CD4-positive, alpha-beta T cell treated with Interferon alpha-2 for 1 hour (primary cell): ENCODE results near the gene GPC5.

Source experiments
- DNase-seq, 2 donors: peaks; one replicate each; pipeline ENCODE4 v3.0.0-alpha.2; 2020 to 2022

GPC5 gene

GRCh38 chr13:91544723-91545122 is 146.3 kb downstream of the GPC5 start:
- DNase-seq = no peak

GRCh38 chr13:91546900-91547299 is 148.5 kb downstream of the GPC5 start:
- DNase-seq = no peak

DNA sequence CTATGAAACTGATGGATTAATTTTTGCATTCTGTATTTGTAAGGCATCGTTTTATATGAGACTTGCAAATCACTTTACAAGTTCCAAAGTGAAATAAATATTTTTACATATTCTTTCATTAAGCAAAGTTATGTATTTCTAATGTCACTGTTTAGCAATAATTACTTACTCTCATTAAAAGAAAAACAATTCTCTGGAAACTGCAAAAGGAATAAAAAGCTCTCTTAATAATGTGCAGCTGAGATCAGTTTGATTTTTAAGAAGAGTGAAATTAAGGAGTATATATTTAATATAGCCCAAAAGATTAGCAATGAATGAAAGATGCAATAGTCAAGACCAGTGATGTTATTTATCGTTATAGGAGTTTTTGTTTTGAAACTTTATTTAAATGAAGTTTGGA is 155.2 kb downstream of the GPC5 start:
- DNase-seq = no peak

DNA sequence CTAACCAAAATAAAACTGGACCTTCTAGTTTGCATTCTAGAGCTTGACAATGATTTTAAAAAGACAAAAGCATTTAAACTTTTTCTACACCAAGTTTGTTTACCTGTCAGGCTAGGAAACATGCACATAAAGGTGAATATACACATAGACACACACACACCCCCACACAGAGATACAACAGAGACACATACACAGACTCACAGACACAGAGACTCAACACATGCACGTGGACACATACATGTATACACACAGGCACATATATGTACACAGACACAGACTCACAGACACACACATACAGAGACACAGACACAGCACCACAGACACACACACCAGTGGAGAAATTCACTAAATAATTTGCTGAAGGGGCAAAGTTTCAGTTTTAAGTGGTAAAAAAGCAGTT is 155.7 kb downstream of the GPC5 start:
- DNase-seq = no peak

DNA sequence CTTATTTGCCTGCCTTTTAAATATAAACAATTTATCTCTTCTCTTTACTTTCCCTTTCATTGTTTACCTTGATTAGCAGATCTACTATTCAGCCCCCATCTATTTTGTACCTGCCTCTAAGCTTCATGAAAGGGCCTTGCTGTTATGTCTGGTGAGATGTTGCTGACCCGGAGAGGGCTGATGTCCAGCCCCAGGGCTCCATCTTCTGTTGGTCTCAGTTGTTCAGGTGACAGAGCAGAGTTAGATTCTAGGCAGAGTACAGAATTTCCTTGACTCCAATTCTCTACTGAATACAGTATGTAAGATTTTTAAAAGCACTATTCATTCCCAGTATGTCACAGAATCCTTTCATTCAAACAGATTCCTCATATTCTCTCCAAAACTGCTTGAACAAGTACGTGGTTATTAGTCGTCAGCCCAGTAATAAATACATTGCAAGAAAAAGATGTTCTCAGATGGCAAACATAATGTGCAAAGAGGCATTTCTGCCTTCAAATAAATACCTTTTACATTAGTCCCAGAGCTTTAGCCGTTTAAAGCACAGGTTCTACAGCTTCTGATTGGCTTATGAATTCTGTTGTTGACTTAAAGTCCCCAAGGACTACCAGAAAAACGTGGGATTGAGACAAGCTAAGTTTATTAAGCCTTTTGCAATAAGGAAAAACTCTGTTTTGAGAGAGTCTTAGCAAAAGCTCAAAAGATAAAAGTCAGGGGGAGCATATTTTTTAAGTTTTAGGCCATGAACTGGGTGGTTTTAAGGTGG is 159.1 kb downstream of the GPC5 start:
- DNase-seq = no peak

GRCh38 chr13:91563799-91564198 is 165.4 kb downstream of the GPC5 start:
- DNase-seq = no peak

- no peak for DNase-seq
Measured at GRCh38 chr13:91564396-91564795, 166.0 kb downstream of the GPC5 start.

GRCh38 chr13:91565296-91565695 is 166.9 kb downstream of the GPC5 start:
- no peak for DNase-seq

DNA sequence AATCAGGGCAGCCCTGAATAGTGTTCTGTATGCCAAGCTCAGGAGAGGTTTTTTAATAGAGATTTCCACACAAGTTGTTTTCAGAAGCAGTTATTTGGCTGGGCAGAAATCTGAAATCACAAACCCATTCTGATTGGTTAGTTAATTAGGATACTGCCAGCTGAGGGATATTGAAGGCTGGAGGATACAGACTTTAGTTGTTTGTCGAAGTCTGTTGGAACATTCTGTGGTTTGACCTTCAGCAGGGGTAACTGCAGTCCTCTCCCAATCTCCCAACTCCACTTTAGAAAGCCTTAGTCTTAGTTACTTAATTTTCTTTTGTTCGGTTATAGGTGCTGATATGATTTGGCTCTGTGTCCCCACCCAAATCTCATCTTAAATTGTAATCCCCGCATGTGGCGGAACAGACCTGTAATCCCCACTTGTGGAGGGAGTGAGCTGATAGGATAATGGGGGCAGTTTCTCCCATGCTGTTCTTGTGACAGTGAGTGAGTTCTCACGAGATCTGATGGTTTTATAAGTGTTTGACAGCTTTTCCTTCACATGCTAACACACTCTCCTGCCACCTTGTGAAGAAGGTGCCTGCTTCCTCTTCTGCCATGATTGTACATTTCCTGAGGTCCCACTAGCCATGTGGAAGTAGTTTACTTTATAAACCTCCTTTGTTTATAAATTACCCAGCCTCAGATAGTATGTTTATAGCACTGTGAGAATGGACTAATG is 169.2 kb downstream of the GPC5 start:
- DNase-seq = no peak

GRCh38 chr13:91571681-91572080 is 173.3 kb downstream of the GPC5 start:
- no peak for DNase-seq

GRCh38 chr13:91572439-91572838 is 174.0 kb downstream of the GPC5 start:
- DNase-seq = no peak

DNA sequence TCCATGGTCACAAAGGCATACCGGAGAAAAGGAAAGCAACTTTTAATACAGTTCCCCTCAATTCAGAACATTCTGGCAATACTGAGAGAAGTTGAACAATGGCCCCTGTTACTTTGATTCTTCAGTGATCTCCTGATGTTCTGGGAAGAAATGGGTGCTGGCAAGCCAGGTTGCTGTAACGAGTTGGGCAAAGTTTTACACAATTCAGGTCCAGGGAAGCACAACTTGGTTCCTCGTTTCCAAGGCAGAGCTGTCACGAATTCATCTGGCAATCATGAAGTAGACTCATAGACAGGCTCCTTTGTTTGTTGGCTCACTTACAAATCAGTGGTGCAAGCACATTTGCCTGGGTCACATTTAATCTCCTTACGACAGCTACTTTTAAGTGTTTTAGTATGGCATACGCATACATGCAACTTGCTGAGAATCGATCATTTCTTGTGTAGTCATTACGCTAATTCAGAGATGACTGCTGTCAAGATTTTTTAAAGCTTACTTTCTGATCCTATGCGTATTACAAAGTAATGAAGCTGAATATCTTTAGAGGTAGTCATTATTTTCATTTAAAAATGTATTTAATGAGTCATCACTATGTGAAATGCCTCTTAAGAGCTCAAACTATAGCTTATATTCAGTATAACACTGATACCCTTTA is 174.7 kb downstream of the GPC5 start:
- DNase-seq = no peak

GRCh38 chr13:91574766-91575165 is 176.3 kb downstream of the GPC5 start:
- DNase-seq = no peak

DNA sequence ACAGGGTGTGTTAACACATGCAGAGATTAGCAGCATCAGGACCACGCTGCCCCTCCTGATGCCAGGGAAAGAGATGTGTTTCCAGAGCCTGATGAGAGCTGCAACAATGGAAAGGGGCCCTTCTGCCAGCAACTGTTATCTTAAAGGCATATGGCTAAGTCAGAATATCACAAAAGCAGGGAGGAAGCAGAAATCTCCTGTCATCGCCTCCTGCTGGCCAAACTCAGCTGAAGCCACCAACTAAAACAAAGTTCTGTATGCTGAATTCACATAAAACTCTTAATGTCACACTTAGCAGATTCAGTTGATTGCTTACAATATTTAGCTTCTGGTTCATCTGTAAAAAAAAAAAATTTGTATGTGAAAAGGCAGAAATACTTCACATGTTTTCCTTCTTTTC is 178.2 kb downstream of the GPC5 start:
- no peak for DNase-seq

- DNase-seq = no peak
Measured at GRCh38 chr13:91579320-91579719, 180.9 kb downstream of the GPC5 start.

- DNase-seq = no peak
Measured at GRCh38 chr13:91580749-91581148, 182.3 kb downstream of the GPC5 start.

DNA sequence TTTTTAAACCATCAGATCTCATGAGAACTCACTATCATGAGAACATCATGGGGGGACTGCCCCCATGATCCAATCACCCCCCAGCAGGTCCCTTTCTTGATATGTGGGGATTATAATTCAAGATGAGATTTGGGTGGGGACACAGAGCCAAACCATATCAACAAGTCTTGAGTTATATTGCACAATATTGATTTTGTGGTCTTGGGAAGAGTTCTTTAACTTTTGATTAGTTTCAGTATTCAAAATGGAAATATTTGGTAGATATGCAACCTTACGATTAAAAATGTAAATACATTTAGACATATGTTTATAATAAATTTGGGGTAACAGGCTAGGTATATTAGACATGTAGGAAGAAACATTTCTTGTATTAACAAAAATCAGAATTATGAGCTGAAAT is 188.2 kb downstream of the GPC5 start:
- DNase-seq = no peak

- DNase-seq = no peak
Measured at GRCh38 chr13:91588541-91588940, 190.1 kb downstream of the GPC5 start.

DNA sequence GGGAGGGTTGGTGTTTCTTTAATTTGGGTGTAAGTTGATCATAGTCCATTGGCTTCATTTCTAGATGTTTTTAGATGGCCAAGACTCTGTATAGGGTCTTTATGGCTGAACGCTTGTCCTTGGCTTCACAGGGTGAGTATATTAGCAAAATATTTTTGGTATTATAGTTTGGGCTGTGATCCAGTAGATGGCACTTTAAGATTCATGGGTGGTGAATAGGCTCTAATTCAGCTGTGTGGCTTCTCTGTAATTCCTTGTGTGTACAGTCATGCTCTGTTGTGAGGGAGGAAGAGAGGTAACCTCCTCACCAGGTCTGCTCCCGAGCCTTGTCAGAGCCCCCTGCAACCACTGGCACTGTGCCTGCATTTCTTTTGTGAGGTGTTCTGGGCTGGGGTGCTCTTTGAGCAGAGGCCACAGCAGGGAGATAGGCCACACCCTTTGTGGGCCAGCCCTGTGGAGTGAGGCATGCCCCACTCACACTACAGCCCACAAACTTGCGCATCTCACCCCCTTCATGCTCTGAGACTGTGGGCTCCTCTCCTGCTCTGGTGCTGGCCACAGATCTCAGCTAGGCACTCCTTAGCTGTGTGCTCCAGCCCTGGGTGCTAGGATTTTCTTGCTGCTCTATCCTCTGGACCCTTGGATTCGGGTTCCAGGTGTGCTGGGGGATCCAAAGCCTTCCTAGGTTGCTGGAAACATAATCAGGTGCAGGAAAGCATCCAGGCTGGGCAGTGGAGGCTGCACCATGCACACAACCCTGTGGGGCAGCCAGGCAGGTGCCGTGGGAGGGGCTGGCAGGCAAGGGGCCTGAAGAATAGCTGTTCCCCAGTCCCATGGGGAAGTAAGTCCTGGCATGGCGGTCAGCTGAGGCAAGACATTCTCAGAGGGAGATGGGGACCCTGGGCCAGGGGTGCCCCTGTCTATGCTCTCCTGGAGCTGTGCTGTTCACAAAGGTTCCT is 193.9 kb downstream of the GPC5 start:
- DNase-seq = no peak

DNA sequence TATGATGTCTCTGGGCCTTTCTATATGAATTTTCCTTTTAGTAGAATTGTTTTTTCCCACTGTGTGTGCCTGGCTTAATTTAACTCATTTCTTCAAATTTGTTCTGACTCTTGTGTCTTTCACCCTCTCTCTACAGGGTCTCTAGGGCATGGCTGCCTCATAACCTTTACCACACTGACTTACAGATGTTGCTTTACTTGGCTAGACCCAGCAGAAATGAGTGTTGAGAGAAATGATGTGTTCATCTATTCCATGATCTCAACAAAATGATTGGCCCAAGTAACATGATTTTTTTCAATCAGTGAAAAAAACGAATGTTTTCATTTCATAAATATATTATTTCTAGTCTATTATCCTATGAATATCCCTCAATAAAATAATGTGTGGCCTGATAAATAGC is 195.0 kb downstream of the GPC5 start:
- DNase-seq = no peak

DNA sequence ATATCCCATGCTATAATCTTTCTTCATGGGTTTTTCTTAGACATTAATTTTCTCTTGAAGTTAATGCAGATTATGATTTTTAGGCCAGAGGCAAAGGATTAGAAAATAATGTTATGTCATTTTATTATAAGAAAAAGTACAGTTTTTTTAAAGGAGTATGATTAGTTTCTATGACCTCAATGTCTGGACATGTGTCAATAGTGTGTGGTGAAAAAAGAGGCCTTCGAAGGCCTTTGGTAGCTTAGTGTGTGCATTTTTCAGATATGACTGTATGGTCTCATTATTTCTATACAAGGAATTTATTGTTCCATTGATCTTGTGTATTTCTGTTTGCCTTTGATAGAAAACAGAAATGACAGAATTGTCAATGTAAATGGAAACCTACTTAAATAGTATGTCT is 195.6 kb downstream of the GPC5 start:
- DNase-seq = no peak

DNA sequence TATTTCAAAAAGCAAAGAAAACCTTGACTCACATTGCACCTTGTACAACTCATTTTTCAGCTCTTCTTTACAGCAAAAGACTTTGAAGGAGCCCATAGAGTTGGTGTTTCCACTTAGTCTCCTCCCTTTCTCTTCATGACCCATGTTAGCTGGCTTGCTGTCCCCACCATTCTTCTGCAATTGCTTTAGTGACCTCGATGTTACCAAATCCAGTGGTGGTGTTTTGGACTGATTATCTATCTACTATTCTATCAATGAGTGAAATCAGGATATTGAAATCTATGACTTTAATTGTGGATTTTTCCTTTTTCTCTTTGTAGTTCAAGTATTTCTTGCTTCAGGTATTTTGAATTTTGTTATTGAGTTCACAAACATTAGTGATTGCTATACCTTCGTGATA is 197.3 kb downstream of the GPC5 start:
- DNase-seq = no peak

DNA sequence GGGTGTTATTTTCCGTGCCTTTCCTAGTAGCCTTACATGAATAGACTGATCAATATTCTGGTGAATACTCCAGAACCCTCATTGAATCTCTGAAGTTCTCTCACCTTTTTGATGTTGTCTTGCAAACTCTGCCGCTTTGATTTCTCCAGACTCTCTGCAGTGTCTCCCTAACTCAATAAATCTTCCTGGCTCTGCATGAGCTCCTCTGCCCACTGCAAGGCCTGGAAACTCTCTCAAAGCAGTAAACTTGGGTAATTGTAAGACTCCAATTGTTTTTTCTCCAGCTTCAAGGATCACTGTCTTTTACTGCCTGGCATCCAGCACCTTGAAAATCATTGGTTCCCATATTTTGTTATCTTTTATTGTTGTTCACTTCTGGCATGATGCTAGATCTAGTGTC is 198.4 kb downstream of the GPC5 start:
- no peak for DNase-seq
